Measurements from ENCODE around the gene DMWD.

DMWD gene

GRCh38 chr19:45828523-45828922, 35.9 kb upstream of the DMWD start:
- Histone ChIP-seq H3K4me2 (ENCODE audit: low read length) (no peak overlapping the region), H2BK120ac (ENCODE audit: insufficient read depth, low read length, poor library complexity) (no peak overlapping the region), H3K14ac (ENCODE audit: low read length) (no peak overlapping the region), H2AFZ (ENCODE audit: insufficient read depth, low read length, poor library complexity) (no peak overlapping the region), H3K79me1 (ENCODE audit: low read length) (no peaks in the 10 kb centered on the region), H3K18ac (ENCODE audit: low read length) (no peak overlapping the region), H3K79me2 (ENCODE audit: control insufficient read depth, insufficient read depth, low read length, poor library complexity) (no peaks in the 10 kb centered on the region), H2BK5ac (ENCODE audit: low read depth, low read length, poor library complexity) (no peak overlapping the region), H3K23ac (ENCODE audit: low read length) (no peak overlapping the region), H3K9ac (ENCODE audit: low read length) (no peak overlapping the region), H3K4me1 (ENCODE audit: control insufficient read depth in 1 of 2, insufficient read depth in 2 of 2, low read length in 2 of 2) (no peaks in the 10 kb centered on the region), H4K91ac (ENCODE audit: low read depth, low read length) (no peak overlapping the region), H4K12ac (ENCODE audit: low read depth, low read length) (no peak overlapping the region), H3K27ac (ENCODE audit: low read depth, low read length) (no peak overlapping the region), H2AK5ac (ENCODE audit: low read length) (no peak overlapping the region), H4K8ac (ENCODE audit: low read depth, low read length) (no peak overlapping the region), H3K36me3 (ENCODE audit: control insufficient read depth in 1 of 2, insufficient read depth in 2 of 2, low read length in 2 of 2) (peaks cover 77 to 89% of the 10 kb centered on the region in 2 experiments), H3K4ac (ENCODE audit: low read depth, low read length) (no peak overlapping the region), H3K4me3 (ENCODE audit: low read depth, low read length) (no peak overlapping the region), H2BK12ac (ENCODE audit: low read length) (no peak overlapping the region), H3K27me3 (ENCODE audit: insufficient read depth, low read length) (no peaks in the 10 kb centered on the region), H3K9me3 (ENCODE audit: insufficient read depth, low read depth, low read length) (peaks cover 5% of the 10 kb centered on the region)
- no CpG with 5 or more reads among the region's 9 CpGs for WGBS (ENCODE audit: extremely low coverage, insufficient coverage, insufficient read length)
- DNase-seq, result no peak

GRCh38 chr19:45827459-45828093, 34.9 kb upstream of the DMWD start:
- Histone ChIP-seq H3K79me2 (ENCODE audit: control insufficient read depth, insufficient read depth, low read length, poor library complexity) (no peaks in the 10 kb centered on the region), H2AK5ac (ENCODE audit: low read length) (no peak overlapping the region), H3K27ac (ENCODE audit: low read depth, low read length) (no peak overlapping the region), H2BK12ac (ENCODE audit: low read length) (no peak overlapping the region), H3K9me3 (ENCODE audit: insufficient read depth, low read depth, low read length) (peaks cover 6% of the 10 kb centered on the region), H3K4ac (ENCODE audit: low read depth, low read length) (no peak overlapping the region), H3K18ac (ENCODE audit: low read length) (no peak overlapping the region), H3K9ac (ENCODE audit: low read length) (no peak overlapping the region), H4K8ac (ENCODE audit: low read depth, low read length) (no peak overlapping the region), H3K4me1 (ENCODE audit: control insufficient read depth in 1 of 2, insufficient read depth in 2 of 2, low read length in 2 of 2) (no peaks in the 10 kb centered on the region), H3K27me3 (ENCODE audit: insufficient read depth, low read length) (no peaks in the 10 kb centered on the region), H2BK120ac (ENCODE audit: insufficient read depth, low read length, poor library complexity) (no peak overlapping the region), H3K4me3 (ENCODE audit: low read depth, low read length) (no peak overlapping the region), H4K12ac (ENCODE audit: low read depth, low read length) (no peak overlapping the region), H2BK5ac (ENCODE audit: low read depth, low read length, poor library complexity) (no peak overlapping the region), H3K23ac (ENCODE audit: low read length) (no peak overlapping the region), H3K36me3 (ENCODE audit: control insufficient read depth in 1 of 2, insufficient read depth in 2 of 2, low read length in 2 of 2) (peaks cover 81 to 94% of the 10 kb centered on the region in 2 experiments), H3K4me2 (ENCODE audit: low read length) (no peak overlapping the region), H2AFZ (ENCODE audit: insufficient read depth, low read length, poor library complexity) (no peak overlapping the region), H3K14ac (ENCODE audit: low read length) (no peak overlapping the region), H4K91ac (ENCODE audit: low read depth, low read length) (no peak overlapping the region), H3K79me1 (ENCODE audit: low read length) (no peaks in the 10 kb centered on the region)
- DNase-seq, result no peak
- WGBS (ENCODE audit: extremely low coverage, insufficient coverage, insufficient read length), result no CpG with 5 or more reads among the region's 16 CpGs

- Histone ChIP-seq H4K8ac (ENCODE audit: low read depth, low read length) (no peak overlapping the region), H3K9ac (ENCODE audit: low read length) (no peak overlapping the region), H2BK12ac (ENCODE audit: low read length) (no peak overlapping the region), H2AFZ (ENCODE audit: insufficient read depth, low read length, poor library complexity) (no peak overlapping the region), H3K23ac (ENCODE audit: low read length) (no peak overlapping the region), H3K14ac (ENCODE audit: low read length) (no peak overlapping the region), H3K4me1 (ENCODE audit: control insufficient read depth in 1 of 2, insufficient read depth in 2 of 2, low read length in 2 of 2) (no peaks in the 10 kb centered on the region), H3K79me1 (ENCODE audit: low read length) (no peaks in the 10 kb centered on the region), H2BK5ac (ENCODE audit: low read depth, low read length, poor library complexity) (no peak overlapping the region), H3K36me3 (ENCODE audit: control insufficient read depth in 1 of 2, insufficient read depth in 2 of 2, low read length in 2 of 2) (peaks cover 81 to 92% of the 10 kb centered on the region in 2 experiments), H3K4ac (ENCODE audit: low read depth, low read length) (no peak overlapping the region), H2BK120ac (ENCODE audit: insufficient read depth, low read length, poor library complexity) (no peak overlapping the region), H3K18ac (ENCODE audit: low read length) (no peak overlapping the region), H3K27me3 (ENCODE audit: insufficient read depth, low read length) (no peaks in the 10 kb centered on the region), H3K27ac (ENCODE audit: low read depth, low read length) (no peak overlapping the region), H4K91ac (ENCODE audit: low read depth, low read length) (no peak overlapping the region), H3K4me2 (ENCODE audit: low read length) (no peak overlapping the region), H2AK5ac (ENCODE audit: low read length) (no peak overlapping the region), H4K12ac (ENCODE audit: low read depth, low read length) (no peak overlapping the region), H3K4me3 (ENCODE audit: low read depth, low read length) (no peak overlapping the region), H3K79me2 (ENCODE audit: control insufficient read depth, insufficient read depth, low read length, poor library complexity) (no peaks in the 10 kb centered on the region), H3K9me3 (ENCODE audit: insufficient read depth, low read depth, low read length) (peaks cover 6% of the 10 kb centered on the region)
- DNase-seq, result no peak
- WGBS (ENCODE audit: extremely low coverage, insufficient coverage, insufficient read length), result no CpG with 5 or more reads among the region's 11 CpGs
Observed at GRCh38 chr19:45826934-45827333, 34.3 kb upstream of the DMWD start.

- Histone ChIP-seq H3K27me3 (ENCODE audit: insufficient read depth, low read length) (no peaks in the 10 kb centered on the region), H3K9me3 (ENCODE audit: insufficient read depth, low read depth, low read length) (peaks cover 6% of the 10 kb centered on the region), H3K23ac (ENCODE audit: low read length) (no peak overlapping the region), H3K4me3 (ENCODE audit: low read depth, low read length) (no peak overlapping the region), H3K36me3 (ENCODE audit: control insufficient read depth in 1 of 2, insufficient read depth in 2 of 2, low read length in 2 of 2) (peaks cover 79 to 91% of the 10 kb centered on the region in 2 experiments), H3K4me1 (ENCODE audit: control insufficient read depth in 1 of 2, insufficient read depth in 2 of 2, low read length in 2 of 2) (no peaks in the 10 kb centered on the region), H2BK120ac (ENCODE audit: insufficient read depth, low read length, poor library complexity) (no peak overlapping the region), H2BK12ac (ENCODE audit: low read length) (no peak overlapping the region), H2AK5ac (ENCODE audit: low read length) (no peak overlapping the region), H3K4me2 (ENCODE audit: low read length) (no peak overlapping the region), H3K4ac (ENCODE audit: low read depth, low read length) (no peak overlapping the region), H3K14ac (ENCODE audit: low read length) (no peak overlapping the region), H2BK5ac (ENCODE audit: low read depth, low read length, poor library complexity) (no peak overlapping the region), H3K79me2 (ENCODE audit: control insufficient read depth, insufficient read depth, low read length, poor library complexity) (no peaks in the 10 kb centered on the region), H3K9ac (ENCODE audit: low read length) (no peak overlapping the region), H3K27ac (ENCODE audit: low read depth, low read length) (no peak overlapping the region), H4K91ac (ENCODE audit: low read depth, low read length) (no peak overlapping the region), H3K79me1 (ENCODE audit: low read length) (no peaks in the 10 kb centered on the region), H3K18ac (ENCODE audit: low read length) (no peak overlapping the region), H4K12ac (ENCODE audit: low read depth, low read length) (no peak overlapping the region), H2AFZ (ENCODE audit: insufficient read depth, low read length, poor library complexity) (no peak overlapping the region), H4K8ac (ENCODE audit: low read depth, low read length) (no peak overlapping the region)
- no CpG with 5 or more reads among the region's 22 CpGs for WGBS (ENCODE audit: extremely low coverage, insufficient coverage, insufficient read length)
- no peak for DNase-seq
Observed at GRCh38 chr19:45825917-45826893, 33.6 kb upstream of the DMWD start.

All from trophoblast cell (in vitro differentiated cells and primary cell).